Type B pancreatic cell (in vitro differentiated cells): ENCODE data around the gene LRRC73. TPM values are rescaled to one million over a fixed set of nuclear protein-coding genes. Genes with fewer than 3 reads are reported as not detected.

Source experiments
- DNase-seq: peaks from one replicate; pipeline ENCODE4 v3.0.0; 2021; ENCODE audit warnings: mixed read lengths; ENCODE audit not compliant: unreplicated experiment; ENCODE audit errors: extremely low spot score
- H3K27ac Mint-ChIP-seq: 2 replicates; pipeline ENCODE4 v1.8.0; 2021; ENCODE audit warnings: mild to moderate bottlenecking, mixed read lengths
- H3K27me3 Mint-ChIP-seq: 2 replicates; pipeline ENCODE4 v1.8.0; 2021; ENCODE audit warnings: mixed read lengths
- H3K36me3 Mint-ChIP-seq: 2 replicates; pipeline ENCODE4 v1.8.0; 2021; ENCODE audit warnings: mixed read lengths
- H3K4me1 Mint-ChIP-seq: one replicate; pipeline ENCODE4 v1.8.0; 2021; ENCODE audit warnings: mixed read lengths; ENCODE audit not compliant: unreplicated experiment
- H3K4me3 Mint-ChIP-seq: 2 replicates; pipeline ENCODE4 v1.8.0; 2021; ENCODE audit warnings: mild to moderate bottlenecking, mixed read lengths
- H3K9me3 Mint-ChIP-seq: 2 replicates; pipeline ENCODE4 v1.8.0; 2021; ENCODE audit warnings: mixed read lengths
- CTCF ChIP-seq: fragments of 200-600 bp; sonication (generic); conservative IDR thresholded peaks from 2 replicates; pipeline ENCODE4 v1.5.0; 2021; ENCODE audit warnings: antibody characterized with exemption, mild to moderate bottlenecking
- total RNA-seq: library from RNA; stranded (reverse); gene quantifications from 2 replicates; pipeline ENCODE4 v1.2.1, GENCODE V29; 2021; ENCODE audit warnings: low replicate concordance

Gene LRRC73
- total RNA-seq, 1 donor from 2014 or later: 2.9 TPM

DNA sequence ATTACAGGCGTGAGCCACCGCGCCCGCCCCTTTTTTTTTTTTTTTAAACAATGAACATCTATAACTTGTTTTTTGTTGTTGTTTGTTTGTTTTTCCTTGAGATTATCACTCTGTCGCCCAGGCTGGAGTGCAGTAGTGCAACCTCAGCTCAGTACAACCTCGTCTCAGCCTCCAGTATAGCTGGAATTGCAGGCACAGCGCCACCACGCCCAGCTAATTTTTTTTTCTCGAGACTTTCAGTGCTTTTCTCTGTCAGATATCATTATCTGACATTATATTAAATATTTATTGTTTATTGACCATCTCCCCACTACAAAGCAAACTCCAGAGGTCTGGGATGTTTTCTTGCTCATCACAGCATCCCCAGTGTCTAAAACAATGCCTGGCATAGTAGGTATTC lies 52.5 kb downstream of the LRRC73 start:
- H3K9me3 Mint-ChIP-seq: no peaks in the 10 kb centered on the region
- peak; percentile 25 for TF ChIP-seq CTCF
- H3K27ac Mint-ChIP-seq: no peak overlapping the region
- no peak for DNase-seq
- peaks cover 4% of the 10 kb centered on the region for H3K36me3 Mint-ChIP-seq
- peaks cover 47% of the 10 kb centered on the region for H3K27me3 Mint-ChIP-seq
- H3K4me3 Mint-ChIP-seq: peak overlapping the region; percentile 74
- peaks cover 16% of the 10 kb centered on the region for H3K4me1 Mint-ChIP-seq

Other genes starting within 250 kb of the LRRC73 start
- 0.12 TPM in 1 of 2 replicates, not detected in the other for gene SLC22A7, start 212.1 kb downstream of the LRRC73 start, total RNA-seq
- gene CRIP3, start 201.5 kb downstream of the LRRC73 start, total RNA-seq: 1.1 and 2.9 TPM in 2 replicates
- 13.3 and 23.3 TPM in 2 replicates for gene ZNF318, start 140.7 kb downstream of the LRRC73 start, total RNA-seq
- 39.1 and 46.5 TPM in 2 replicates for gene ABCC10, start 82.8 kb downstream of the LRRC73 start, total RNA-seq
- gene DLK2, start 54.8 kb downstream of the LRRC73 start, total RNA-seq: 3.3 and 3.4 TPM in 2 replicates
- 34.7 and 44.5 TPM in 2 replicates for gene TJAP1, start 32.8 kb downstream of the LRRC73 start, total RNA-seq
- gene YIPF3, start 6.6 kb upstream of the LRRC73 start, total RNA-seq: 122 and 135 TPM in 2 replicates
- 57.4 and 60.8 TPM in 2 replicates for gene POLR1C, start 6.7 kb upstream of the LRRC73 start, total RNA-seq
- gene XPO5, start 65.7 kb upstream of the LRRC73 start, total RNA-seq: 39.2 and 61.1 TPM in 2 replicates
- 33.2 and 37.6 TPM in 2 replicates for gene POLH, start 65.8 kb upstream of the LRRC73 start, total RNA-seq
- 48.6 and 77.6 TPM in 2 replicates for gene GTPBP2, start 118.9 kb upstream of the LRRC73 start, total RNA-seq
- 33.3 and 40.0 TPM in 2 replicates for gene MAD2L1BP, start 125.5 kb upstream of the LRRC73 start, total RNA-seq
- gene RSPH9, start 134.7 kb upstream of the LRRC73 start, total RNA-seq: 0.14 and 0.53 TPM in 2 replicates
- 43.7 and 49.1 TPM in 2 replicates for gene MRPS18A, start 177.4 kb upstream of the LRRC73 start, total RNA-seq